Measurements from ENCODE around the gene ABCD4.

ABCD4 gene

DNA sequence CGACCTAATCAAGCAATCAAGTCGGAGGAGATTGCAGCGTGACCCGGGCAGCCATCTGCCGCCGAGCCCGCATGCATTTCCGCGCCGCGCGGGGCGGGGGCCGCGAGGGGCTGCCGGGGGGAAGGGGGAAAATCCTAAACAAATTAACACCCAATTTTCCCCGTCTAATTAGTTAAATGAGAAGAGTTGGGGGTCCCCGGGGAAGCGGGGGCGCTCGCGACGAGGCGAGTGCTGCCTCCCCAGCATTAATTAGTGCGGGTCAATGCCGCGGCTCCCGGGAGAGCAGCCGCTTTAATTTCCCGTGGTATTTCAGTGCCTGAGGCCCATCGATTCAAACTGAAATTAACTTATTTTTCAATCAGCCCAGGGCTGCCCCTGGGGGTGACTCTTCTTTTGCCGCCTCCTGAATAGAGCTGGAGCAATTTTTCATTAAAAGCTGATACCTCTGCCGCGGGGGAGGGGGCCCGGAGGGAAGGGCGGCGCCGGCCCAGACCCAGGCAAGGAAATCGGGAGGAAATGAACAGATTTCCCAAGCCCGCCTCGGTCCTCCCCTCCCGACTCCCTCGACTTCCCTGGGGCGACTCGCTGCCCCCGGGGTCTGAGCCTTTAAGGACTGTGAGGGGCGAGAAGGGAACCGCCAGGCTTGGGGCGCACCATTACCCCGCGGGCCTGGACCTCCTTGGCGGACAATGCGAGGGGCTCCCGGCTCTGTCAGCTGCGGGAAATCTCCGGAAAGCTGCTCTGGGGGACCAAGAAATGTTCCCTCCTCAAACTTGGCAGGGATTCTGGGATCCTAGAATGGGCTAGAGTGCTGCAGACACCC, 44.6 kb downstream of the ABCD4 start:
- TF ChIP-seq SIN3A (IDR thresholded peaks at IDR 0.05; ENCODE audit: borderline replicate concordance, insufficient read depth, low read length), result no peak
- TF ChIP-seq TAF1 (IDR thresholded peaks at IDR 0.05; ENCODE audit: borderline replicate concordance, insufficient read depth, low read length), result no peak
- TF ChIP-seq, protein P1, sequence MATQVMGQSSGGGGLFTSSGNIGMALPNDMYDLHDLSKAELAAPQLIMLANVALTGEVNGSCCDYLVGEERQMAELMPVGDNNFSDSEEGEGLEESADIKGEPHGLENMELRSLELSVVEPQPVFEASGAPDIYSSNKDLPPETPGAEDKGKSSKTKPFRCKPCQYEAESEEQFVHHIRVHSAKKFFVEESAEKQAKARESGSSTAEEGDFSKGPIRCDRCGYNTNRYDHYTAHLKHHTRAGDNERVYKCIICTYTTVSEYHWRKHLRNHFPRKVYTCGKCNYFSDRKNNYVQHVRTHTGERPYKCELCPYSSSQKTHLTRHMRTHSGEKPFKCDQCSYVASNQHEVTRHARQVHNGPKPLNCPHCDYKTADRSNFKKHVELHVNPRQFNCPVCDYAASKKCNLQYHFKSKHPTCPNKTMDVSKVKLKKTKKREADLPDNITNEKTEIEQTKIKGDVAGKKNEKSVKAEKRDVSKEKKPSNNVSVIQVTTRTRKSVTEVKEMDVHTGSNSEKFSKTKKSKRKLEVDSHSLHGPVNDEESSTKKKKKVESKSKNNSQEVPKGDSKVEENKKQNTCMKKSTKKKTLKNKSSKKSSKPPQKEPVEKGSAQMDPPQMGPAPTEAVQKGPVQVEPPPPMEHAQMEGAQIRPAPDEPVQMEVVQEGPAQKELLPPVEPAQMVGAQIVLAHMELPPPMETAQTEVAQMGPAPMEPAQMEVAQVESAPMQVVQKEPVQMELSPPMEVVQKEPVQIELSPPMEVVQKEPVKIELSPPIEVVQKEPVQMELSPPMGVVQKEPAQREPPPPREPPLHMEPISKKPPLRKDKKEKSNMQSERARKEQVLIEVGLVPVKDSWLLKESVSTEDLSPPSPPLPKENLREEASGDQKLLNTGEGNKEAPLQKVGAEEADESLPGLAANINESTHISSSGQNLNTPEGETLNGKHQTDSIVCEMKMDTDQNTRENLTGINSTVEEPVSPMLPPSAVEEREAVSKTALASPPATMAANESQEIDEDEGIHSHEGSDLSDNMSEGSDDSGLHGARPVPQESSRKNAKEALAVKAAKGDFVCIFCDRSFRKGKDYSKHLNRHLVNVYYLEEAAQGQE (IDR thresholded peaks at IDR 0.05; ENCODE audit: insufficient read depth in 1 of 2, low read depth in 2 of 2, low read length in 2 of 2), result no peak
- no peak for TF ChIP-seq POLR2AphosphoS5 (IDR thresholded peaks at IDR 0.05; ENCODE audit: low read depth, low read length)
- TF ChIP-seq FOXP2 (optimal IDR thresholded peaks at IDR 0.05; ENCODE audit: borderline replicate concordance, extremely low read depth, extremely low read length, insufficient read depth), result no peak

DNA sequence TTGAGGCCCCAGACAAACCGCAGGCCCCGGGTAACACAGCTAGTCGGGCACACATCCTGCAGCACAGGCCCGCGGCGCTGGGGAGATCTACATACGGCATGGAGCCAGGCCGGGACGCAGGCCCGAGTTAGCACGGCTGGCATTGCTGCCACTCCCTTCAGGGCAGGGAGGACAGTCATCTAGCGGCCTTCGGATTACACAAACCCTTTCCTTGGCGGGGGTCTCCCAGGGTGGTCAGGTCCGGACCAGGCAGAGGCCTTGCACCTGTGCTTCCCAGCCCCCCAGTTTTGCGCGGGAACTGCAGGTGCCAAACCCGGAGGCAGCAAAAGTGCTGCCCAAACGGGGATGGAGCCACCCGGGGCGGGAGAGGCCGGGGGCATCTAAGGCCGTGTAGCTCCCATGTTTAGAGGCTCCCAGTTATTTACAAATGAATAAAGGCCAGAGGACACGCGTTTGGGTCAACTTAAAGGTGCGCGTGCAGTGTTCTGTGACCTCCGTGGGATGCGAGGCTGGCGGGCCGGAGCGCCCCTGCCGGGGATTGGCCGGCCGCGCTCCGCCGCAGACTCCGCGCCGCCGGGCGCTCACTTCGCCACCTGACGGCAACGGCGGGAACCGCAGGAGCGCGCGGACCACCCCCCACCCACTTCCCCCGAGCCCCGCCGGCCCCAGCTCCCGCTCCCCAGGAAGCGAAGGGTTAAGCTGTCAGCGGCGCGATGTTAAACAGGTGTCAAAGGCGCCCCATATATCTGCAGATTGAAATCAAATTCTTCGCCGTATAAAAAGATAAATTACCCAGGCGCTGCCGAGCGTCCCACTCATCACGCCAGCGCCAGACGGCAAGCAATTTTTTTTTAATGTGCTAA, 45.4 kb downstream of the ABCD4 start:
- TF ChIP-seq TAF1 (IDR thresholded peaks at IDR 0.05; ENCODE audit: borderline replicate concordance, insufficient read depth, low read length) (no peak), SIN3A (IDR thresholded peaks at IDR 0.05; ENCODE audit: borderline replicate concordance, insufficient read depth, low read length) (no peak), POLR2AphosphoS5 (IDR thresholded peaks at IDR 0.05; ENCODE audit: low read depth, low read length) (no peak), FOXP2 (optimal IDR thresholded peaks at IDR 0.05; ENCODE audit: borderline replicate concordance, extremely low read depth, extremely low read length, insufficient read depth) (peak; percentile 12)
- TF ChIP-seq, protein P1 (IDR thresholded peaks at IDR 0.05; ENCODE audit: insufficient read depth in 1 of 2, low read depth in 2 of 2, low read length in 2 of 2), result no peak

DNA sequence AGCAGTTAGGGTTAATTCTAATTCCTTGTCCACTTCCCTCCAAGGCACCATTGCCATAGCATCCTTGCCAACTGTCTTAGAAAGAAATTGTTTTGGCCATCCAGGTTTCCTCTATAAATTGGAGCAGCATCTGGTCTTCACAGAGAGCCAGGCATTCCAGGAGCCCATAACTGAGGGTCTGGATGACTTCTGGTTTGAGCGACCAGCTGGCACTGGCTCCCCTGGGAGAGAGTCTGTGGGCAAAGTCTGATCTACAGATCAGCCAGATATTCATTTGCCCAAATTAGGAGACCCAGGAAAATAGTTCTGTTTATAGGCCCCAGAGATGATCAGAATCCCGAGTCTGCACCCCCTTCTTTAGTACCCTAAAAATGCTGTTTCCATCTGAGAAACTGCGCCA, 47.5 kb downstream of the ABCD4 start:
- TF ChIP-seq FOXP2 (optimal IDR thresholded peaks at IDR 0.05; ENCODE audit: borderline replicate concordance, extremely low read depth, extremely low read length, insufficient read depth) (no peak), SIN3A (IDR thresholded peaks at IDR 0.05; ENCODE audit: borderline replicate concordance, insufficient read depth, low read length) (no peak), TAF1 (IDR thresholded peaks at IDR 0.05; ENCODE audit: borderline replicate concordance, insufficient read depth, low read length) (no peak), POLR2AphosphoS5 (IDR thresholded peaks at IDR 0.05; ENCODE audit: low read depth, low read length) (no peak)
- TF ChIP-seq, protein P1 (IDR thresholded peaks at IDR 0.05; ENCODE audit: insufficient read depth in 1 of 2, low read depth in 2 of 2, low read length in 2 of 2), result no peak

DNA sequence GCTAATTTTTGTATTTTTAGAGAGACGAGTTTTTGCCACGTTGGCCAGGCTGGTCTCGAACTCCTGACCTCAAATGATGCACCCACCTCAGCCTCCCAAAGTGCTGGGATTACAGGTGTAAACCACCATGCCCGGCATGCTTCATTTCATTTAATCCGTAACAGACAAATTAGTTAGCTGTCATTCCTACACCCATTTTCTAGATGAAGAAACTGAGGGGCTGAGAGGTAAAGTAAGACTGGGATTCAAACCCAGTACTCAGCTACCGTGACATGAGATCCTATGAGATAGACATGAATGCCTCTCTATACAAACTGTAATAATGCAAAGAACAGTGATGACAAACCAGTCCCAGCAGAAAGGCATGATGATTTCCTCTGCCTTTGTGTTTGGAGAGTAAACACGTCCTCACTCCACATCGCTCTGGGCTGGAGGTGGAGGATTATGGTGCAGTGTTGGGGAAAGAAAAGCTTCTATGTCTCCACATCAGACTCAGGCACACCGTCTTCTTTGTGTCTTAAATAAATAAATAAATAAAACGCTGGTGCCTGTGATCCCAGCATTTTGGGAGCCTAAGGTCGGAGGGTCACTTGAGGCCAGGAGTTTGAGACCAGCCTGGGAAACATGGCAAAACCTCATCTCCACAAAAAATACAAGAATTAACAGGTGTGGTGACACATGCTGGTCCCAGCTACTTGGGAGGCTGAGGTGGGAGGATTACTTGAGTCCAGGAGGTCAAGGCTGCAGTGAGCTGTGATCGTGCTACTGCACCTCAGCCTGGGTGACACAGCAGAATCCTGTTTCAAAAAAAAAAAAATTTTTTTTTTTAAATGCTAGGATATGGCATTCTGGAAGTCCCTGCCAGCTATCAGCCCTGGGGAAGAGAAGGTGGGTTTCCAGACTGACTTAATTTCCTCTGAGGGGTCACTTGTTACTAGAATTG, 53.0 kb downstream of the ABCD4 start:
- TF ChIP-seq SIN3A (IDR thresholded peaks at IDR 0.05; ENCODE audit: borderline replicate concordance, insufficient read depth, low read length) (no peak), TAF1 (IDR thresholded peaks at IDR 0.05; ENCODE audit: borderline replicate concordance, insufficient read depth, low read length) (no peak), FOXP2 (optimal IDR thresholded peaks at IDR 0.05; ENCODE audit: borderline replicate concordance, extremely low read depth, extremely low read length, insufficient read depth) (no peak), POLR2AphosphoS5 (IDR thresholded peaks at IDR 0.05; ENCODE audit: low read depth, low read length) (no peak)
- TF ChIP-seq, protein P1 (IDR thresholded peaks at IDR 0.05; ENCODE audit: insufficient read depth in 1 of 2, low read depth in 2 of 2, low read length in 2 of 2), result no peak
